Measurements from ENCODE around the gene QSOX2.

GRCh38 chr9:136258299-136258625 is 12.7 kb upstream of the QSOX2 start:
- TF ChIP-seq GATA2 (IDR thresholded peaks at IDR 0.05; ENCODE audit: low read depth, low read length) (no peak), GATA3 (IDR thresholded peaks at IDR 0.05; ENCODE audit: low read depth, low read length) (no peak)
